ENCODE measurements around the gene CLDN6. TPM values are rescaled to one million over a fixed set of nuclear protein-coding genes. Genes with fewer than 3 reads are reported as not detected.
A peak's percentile ranks its signal among the peaks of the same experiment; 100 is the strongest.

The CLDN6 gene
- total and polyA plus RNA-seq, 9 of the 15 experiments (the other 6 are each of a cell fraction or from before 2014, with no cell fraction given) = 0.22 to 0.75 (median 0.38) TPM; not detected in 3

GRCh38 chr16:3029491-3030221, 11.7 kb upstream of the CLDN6 start (continued):
- TF ChIP-seq ZBTB9 (CRISPR knock-in tag; IDR thresholded peaks at IDR 0.05) = peak; percentile 48; the same call in 1 of the 2 replicates
- no peak for TF ChIP-seq ELF4 (CRISPR knock-in tag; IDR thresholded peaks at IDR 0.05)
- peak; percentile 80 to 83 for TF ChIP-seq NRF1 (conservative IDR thresholded peaks at IDR 0.05 in 1 of 2, IDR thresholded peaks at IDR 0.05 in 1 of 2)
- no peak for TF ChIP-seq HEY1 (CRISPR knock-in tag; IDR thresholded peaks at IDR 0.05; ENCODE audit: borderline replicate concordance)
- no peak for TF ChIP-seq BCL6 (CRISPR knock-in tag; IDR thresholded peaks at IDR 0.05)
- TF ChIP-seq PREB (CRISPR knock-in tag; IDR thresholded peaks at IDR 0.05) = no peak
- 0 out of 4 replicates have a peak, but pooled peaks of 1 of the 2 experiments have one; percentile 57 for TF ChIP-seq UBTF (IDR thresholded peaks at IDR 0.05; ENCODE audit: borderline replicate concordance in 1 of 2, low read depth in 2 of 2, low read length in 2 of 2)
- TF ChIP-seq ZNF444 (CRISPR knock-in tag; IDR thresholded peaks at IDR 0.05) = no peak
- no peak for TF ChIP-seq CREB1 (IDR thresholded peaks at IDR 0.05)
- peak; percentile 20; the same call in 1 of the 2 replicates for TF ChIP-seq CREB1 (CRISPR knock-in tag; IDR thresholded peaks at IDR 0.05)
- 0 out of 2 replicates have a peak, but pooled peaks have one; percentile 10 for TF ChIP-seq JUND (IDR thresholded peaks at IDR 0.05; ENCODE audit: borderline replicate concordance, low read depth, low read length)
- no peak; the same call in 2 of the 3 replicates for TF ChIP-seq JUND (tag; IDR thresholded peaks at IDR 0.05; ENCODE audit: borderline replicate concordance, low read depth, low read length)
- no peak for TF ChIP-seq LEF1 (IDR thresholded peaks at IDR 0.05)
- no peak for TF ChIP-seq TOE1 (IDR thresholded peaks at IDR 0.05; ENCODE audit: borderline replicate concordance)
- TF ChIP-seq TOE1 (CRISPR knock-in tag; IDR thresholded peaks at IDR 0.05; ENCODE audit: borderline replicate concordance, low read depth) = 0 out of 2 replicates have a peak, but pooled peaks have one; percentile 9
- TF ChIP-seq POLR2G (IDR thresholded peaks at IDR 0.05; ENCODE audit: low read depth, low read length) = peak; percentile 69
- TF ChIP-seq NCOA2 (IDR thresholded peaks at IDR 0.05; ENCODE audit: partially characterized antibody in 2 of 2) = no peak
- TF ChIP-seq L3MBTL2 (IDR thresholded peaks at IDR 0.05) = peak; percentile 98
- no peak for TF ChIP-seq MBD2 (IDR thresholded peaks at IDR 0.05; ENCODE audit: borderline replicate concordance, low read depth)
- TF ChIP-seq ATF3 (IDR thresholded peaks at IDR 0.05) = no peak
- TF ChIP-seq ATF3 (CRISPR knock-in tag; conservative IDR thresholded peaks at IDR 0.05) = 0 out of 2 replicates have a peak, but pooled peaks have one; percentile 21

All from K562 (cell line).